Right ventricle myocardium inferior (tissue), 1 donor: ENCODE data around the gene CDH23. TPM values are rescaled to one million over a fixed set of nuclear protein-coding genes. Genes with fewer than 3 reads are reported as not detected.
"Not testable (repeated sequence)": the region's sequence is repeated elsewhere in the genome, so short reads cannot be mapped to it uniquely, and the experiment has no call there.

Experiments
- ATAC-seq: fragments of 200-7000 bp; cut with Tn5 transposase; one replicate; pipeline ENCODE4 v1.9.1; 2020; ENCODE audit warnings: mild to moderate bottlenecking, moderate library complexity
- DNase-seq: peaks from one replicate; pipeline ENCODE4 v3.0.0; 2021; ENCODE audit errors: missing footprints
- intact Hi-C: fragments of 100-400 bp; cut with DNase I; formaldehyde crosslinking; loops from one replicate; pipeline ENCODE4 v1.11.0; 2022
- total RNA-seq: library from RNA; stranded (reverse); fragmentation: NEBNext Ultra II Directional; extraction: Animal tissue kit (Norgen Biotek cat#: 25700); gene quantifications from one replicate; pipeline ENCODE4 v1.2.1, GENCODE V29; 2021
- donor health status: DM: no; HTN: yes; CAD: no; lungs with severe emphysema.

CDH23 gene
- total RNA-seq, 1 donor from 2014 or later, result 4.8 TPM

- intact Hi-C loops, result no loop called here
- ATAC-seq, result no peak
- DNase-seq, result no peak
Measured at GRCh38 chr10:71595649-71596048, 198.9 kb downstream of the CDH23 start.

GRCh38 chr10:71596127-71596526 is 199.4 kb downstream of the CDH23 start:
- ATAC-seq, result no peak
- DNase-seq, result no peak
- intact Hi-C loops, result no loop called here

GRCh38 chr10:71596759-71597158 is 200.0 kb downstream of the CDH23 start:
- ATAC-seq (no peak), DNase-seq (no peak)
- intact Hi-C loops, result no loop called here

GRCh38 chr10:71597821-71598498 is 201.2 kb downstream of the CDH23 start:
- DNase-seq (peak; percentile 78), ATAC-seq (peak; percentile 75)
- intact Hi-C loops, result no loop called here

GRCh38 chr10:71598621-71599055 is 201.9 kb downstream of the CDH23 start:
- intact Hi-C loops, result no loop called here
- peak; percentile 91 for DNase-seq
- peak; percentile 84 for ATAC-seq

- intact Hi-C loops, result no loop called here
- no peak for DNase-seq
- no peak for ATAC-seq
Measured at GRCh38 chr10:71599518-71599917, 202.8 kb downstream of the CDH23 start.

GRCh38 chr10:71600242-71600641 is 203.5 kb downstream of the CDH23 start:
- DNase-seq, ATAC-seq, intact Hi-C loops: not testable (repeated sequence)

GRCh38 chr10:71600849-71601248 is 204.1 kb downstream of the CDH23 start:
- intact Hi-C loops, result no loop called here
- DNase-seq, result no peak

GRCh38 chr10:71601273-71601672 is 204.6 kb downstream of the CDH23 start:
- intact Hi-C loops, result no loop called here
- ATAC-seq, result no peak
- no peak for DNase-seq

More at GRCh38 chr10:71600849-71601248, 204.1 kb downstream of the CDH23 start:
- no peak for ATAC-seq

- no peak for DNase-seq
- ATAC-seq, result no peak
- intact Hi-C loops, result no loop called here
Measured at GRCh38 chr10:71603150-71603549, 206.4 kb downstream of the CDH23 start.

- ATAC-seq (no peak), DNase-seq (no peak)
- intact Hi-C loops, result no loop called here
Measured at GRCh38 chr10:71603754-71604153, 207.0 kb downstream of the CDH23 start.

- intact Hi-C loops, result loop anchor here (5.0 kb wide), 1 partner anchor 217 kb away; no protein-coding TSS in a partner anchor
- ATAC-seq (no peak), DNase-seq (no peak)
Measured at GRCh38 chr10:71604324-71605018, 207.8 kb downstream of the CDH23 start.

- DNase-seq, result no peak
- intact Hi-C loops, result loop anchor here (5.0 kb wide), 1 partner anchor 218 kb away; no protein-coding TSS in a partner anchor
- ATAC-seq, result no peak
Measured at GRCh38 chr10:71605263-71605962, 208.7 kb downstream of the CDH23 start.

GRCh38 chr10:71606257-71607081 is 209.7 kb downstream of the CDH23 start:
- ATAC-seq (no peak), DNase-seq (no peak)
- intact Hi-C loops, result loop anchor here (5.0 kb wide), 1 partner anchor 219 kb away; no protein-coding TSS in a partner anchor

- no peak for ATAC-seq
- no peak for DNase-seq
- intact Hi-C loops, result loop anchor here (5.0 kb wide), 1 partner anchor 220 kb away; no protein-coding TSS in a partner anchor
Measured at GRCh38 chr10:71607082-71607443, 210.3 kb downstream of the CDH23 start.

GRCh38 chr10:71608819-71609768 is 212.4 kb downstream of the CDH23 start:
- intact Hi-C loops, result loop anchor here (5.0 kb wide), 1 partner anchor 222 kb away; no protein-coding TSS in a partner anchor
- peak; percentile 57 for ATAC-seq

GRCh38 chr10:71610651-71611050 is 213.9 kb downstream of the CDH23 start:
- DNase-seq (no peak), ATAC-seq (no peak)
- intact Hi-C loops, result loop anchor here (5.0 kb wide), 1 partner anchor 97 kb away; no protein-coding TSS in a partner anchor

More at GRCh38 chr10:71608819-71609768, 212.4 kb downstream of the CDH23 start:
- peak; percentile 88 for DNase-seq
